Activated CD4-positive, alpha-beta memory T cell treated with anti-CD3 and anti-CD28 coated beads, Interleukin-2, amount 10 ng/mL, durations not matched to agents 7 days and 5 days (primary cell): Measurements from ENCODE around the gene CEP19. TPM values are rescaled to one million over a fixed set of nuclear protein-coding genes. Genes with fewer than 3 reads are reported as not detected.
"Not testable (repeated sequence)": the region's sequence is repeated elsewhere in the genome, so short reads cannot be mapped to it uniquely, and the experiment has no call there.

Experiments used
- CTCF ChIA-PET: fragments of 350-600 bp; sonication (Branson Sonifier 250); formaldehyde crosslinking; loops from one replicate; lab custom pipeline; 2021; ENCODE audit warnings: antibody characterized with exemption, inconsistent platforms; lab: Charles Lee
- POLR2A ChIA-PET: fragments of 350-600 bp; sonication (Branson Sonifier 250); formaldehyde crosslinking; loops from one replicate; lab custom pipeline; 2021; ENCODE audit warnings: antibody characterized with exemption; lab: Charles Lee
- DNase-seq: peaks from one replicate; pipeline ENCODE4 v3.0.0-alpha.2; 2020
- H3K27ac Mint-ChIP-seq: one replicate; pipeline ENCODE4 v1.8.0; 2021; ENCODE audit warnings: mild to moderate bottlenecking, mixed read lengths
- H3K27me3 Mint-ChIP-seq: one replicate; pipeline ENCODE4 v1.8.0; 2021; ENCODE audit warnings: mixed read lengths
- H3K36me3 Mint-ChIP-seq: one replicate; pipeline ENCODE4 v1.8.0; 2021; ENCODE audit warnings: low read depth, mixed read lengths
- H3K4me1 Mint-ChIP-seq: one replicate; pipeline ENCODE4 v1.8.0; 2021; ENCODE audit warnings: mixed read lengths
- H3K4me3 Mint-ChIP-seq: one replicate; pipeline ENCODE4 v1.8.0; 2021; ENCODE audit warnings: mild to moderate bottlenecking, mixed read lengths
- H3K9me3 Mint-ChIP-seq: one replicate; pipeline ENCODE4 v1.8.0; 2021; ENCODE audit warnings: mixed read lengths
- total RNA-seq, 2 experiments: library from RNA; stranded (reverse); gene quantifications; one replicate each; pipeline ENCODE4 v1.2.3, GENCODE V29; 2021

The CEP19 gene
- 1 to 10 TPM; 5.3 to 5.5 TPM for total RNA-seq

- DNase-seq = peak; percentile 91
- no peaks in the 10 kb centered on the region for H3K27me3 Mint-ChIP-seq
- peaks cover 18% of the 10 kb centered on the region for H3K36me3 Mint-ChIP-seq
- POLR2A ChIA-PET = interaction anchor here (0.6 to 4.3 kb wide), 22 partner anchors 14 to 1364 kb away, joined by 3 to 48 read pairs (median 4); partner anchors contain the start of genes FBXO45, NCBP2, NRROS and PAK2
- peaks cover 43% of the 10 kb centered on the region for H3K4me1 Mint-ChIP-seq
- CTCF ChIA-PET = interaction anchor here (0.7 to 1.2 kb wide), 6 partner anchors 24 to 209 kb away, joined by 3 to 8 read pairs (median 4); no protein-coding TSS in a partner anchor
- H3K4me3 Mint-ChIP-seq = peak within 1 kb of the TSS; percentile 82
- H3K9me3 Mint-ChIP-seq = no peaks in the 10 kb centered on the region
- H3K27ac Mint-ChIP-seq = peak within 1 kb of the TSS; percentile 96
These were observed at the start of gene CEP19, which contains the start of gene PIGX for GRCh38 chr3:196711838-196712513. CEP19 (minus strand) TSS chr3:196712250; CDS start chr3:196708657, 3,593 bp downstream. PIGX (plus strand) TSS chr3:196712377.

GRCh38 chr3:196757876-196758739 is 46.1 kb upstream of the CEP19 start:
- Mint-ChIP-seq H3K4me3 (no peak overlapping the region), H3K4me1 (peaks cover 35% of the 10 kb centered on the region), H3K9me3 (peaks cover 32% of the 10 kb centered on the region), H3K27ac (no peak overlapping the region), H3K27me3 (no peaks in the 10 kb centered on the region), H3K36me3 (peaks cover 78% of the 10 kb centered on the region)
- no peak for DNase-seq
- CTCF ChIA-PET = no interaction called here
- POLR2A ChIA-PET = no interaction called here

- H3K4me3 Mint-ChIP-seq = no peak overlapping the region
- ChIA-PET CTCF (no interaction called here), POLR2A (no interaction called here)
- no peaks in the 10 kb centered on the region for H3K27me3 Mint-ChIP-seq
- peaks cover 81% of the 10 kb centered on the region for H3K36me3 Mint-ChIP-seq
- H3K27ac Mint-ChIP-seq = no peak overlapping the region
- peaks cover 33% of the 10 kb centered on the region for H3K4me1 Mint-ChIP-seq
- no peak for DNase-seq
- H3K9me3 Mint-ChIP-seq = peaks cover 32% of the 10 kb centered on the region
These were observed 44.7 kb upstream of the CEP19 start for GRCh38 chr3:196756732-196757131.

- no peak for DNase-seq
- POLR2A ChIA-PET = interaction anchor here (2.5 kb wide), 1 partner anchor 14 kb away, joined by 7 read pairs; the partner anchor contains the start of gene PAK2
- H3K36me3 Mint-ChIP-seq = peaks cover 85% of the 10 kb centered on the region
- H3K4me3 Mint-ChIP-seq = no peak overlapping the region
- peaks cover 30% of the 10 kb centered on the region for H3K9me3 Mint-ChIP-seq
- H3K4me1 Mint-ChIP-seq = peaks cover 35% of the 10 kb centered on the region
- no peaks in the 10 kb centered on the region for H3K27me3 Mint-ChIP-seq
- CTCF ChIA-PET = no interaction called here
- no peak overlapping the region for H3K27ac Mint-ChIP-seq
These were observed 42.3 kb upstream of the CEP19 start for GRCh38 chr3:196754091-196754981.

- H3K4me3 Mint-ChIP-seq = no peak overlapping the region
- CTCF ChIA-PET = interaction anchor here (1.4 kb wide), 1 partner anchor 68 kb away, joined by 4 read pairs; no protein-coding TSS in a partner anchor
- no peak for DNase-seq
- H3K36me3 Mint-ChIP-seq = peaks cover 87% of the 10 kb centered on the region
- no peak overlapping the region for H3K27ac Mint-ChIP-seq
- H3K9me3 Mint-ChIP-seq = peaks cover 28% of the 10 kb centered on the region
- H3K4me1 Mint-ChIP-seq = peaks cover 40% of the 10 kb centered on the region
- no peaks in the 10 kb centered on the region for H3K27me3 Mint-ChIP-seq
- POLR2A ChIA-PET = interaction anchor here (2.5 kb wide), 1 partner anchor 13 kb away, joined by 7 read pairs; the partner anchor contains the start of gene PAK2
These were observed 41.2 kb upstream of the CEP19 start for GRCh38 chr3:196753201-196753600.

GRCh38 chr3:196749125-196749524 is 37.1 kb upstream of the CEP19 start:
- peaks cover 33% of the 10 kb centered on the region for H3K4me1 Mint-ChIP-seq
- POLR2A ChIA-PET = interaction anchor here (0.7 kb wide), 1 partner anchor 9 kb away, joined by 3 read pairs; no protein-coding TSS in a partner anchor
- no peaks in the 10 kb centered on the region for H3K27me3 Mint-ChIP-seq
- H3K9me3 Mint-ChIP-seq = peaks cover 3% of the 10 kb centered on the region
- CTCF ChIA-PET = no interaction called here
- no peak overlapping the region for H3K27ac Mint-ChIP-seq
- no peak overlapping the region for H3K4me3 Mint-ChIP-seq
- DNase-seq = no peak
- H3K36me3 Mint-ChIP-seq = peaks cover 70% of the 10 kb centered on the region

- H3K27me3 Mint-ChIP-seq, POLR2A ChIA-PET, DNase-seq, H3K27ac Mint-ChIP-seq, H3K9me3 Mint-ChIP-seq, H3K4me3 Mint-ChIP-seq: not testable (repeated sequence)
- peaks cover 46% of the 10 kb centered on the region for H3K36me3 Mint-ChIP-seq
- CTCF ChIA-PET = interaction anchor here (1.4 kb wide), 1 partner anchor 59 kb away, joined by 4 read pairs; no protein-coding TSS in a partner anchor
- peaks cover 35% of the 10 kb centered on the region for H3K4me1 Mint-ChIP-seq
These were observed 31.5 kb upstream of the CEP19 start for GRCh38 chr3:196743569-196743968.

GRCh38 chr3:196741249-196741889 is 29.3 kb upstream of the CEP19 start:
- H3K27ac Mint-ChIP-seq = peak overlapping the region; percentile 98
- peak overlapping the region; percentile 99 for H3K4me3 Mint-ChIP-seq
- peaks cover 47% of the 10 kb centered on the region for H3K36me3 Mint-ChIP-seq
- H3K4me1 Mint-ChIP-seq = peaks cover 31% of the 10 kb centered on the region
- CTCF ChIA-PET = interaction anchor here (0.6 to 2.8 kb wide), 5 partner anchors 56 to 228 kb away, joined by 3 to 9 read pairs (median 7); no protein-coding TSS in a partner anchor
- POLR2A ChIA-PET = interaction anchor here (1.0 to 3.8 kb wide), 13 partner anchors 10 to 213 kb away, joined by 3 to 48 read pairs (median 8); partner anchors contain the start of genes CEP19, FBXO45, NCBP2 and PIGX
- DNase-seq = no peak
- peaks cover 3% of the 10 kb centered on the region for H3K9me3 Mint-ChIP-seq
- no peaks in the 10 kb centered on the region for H3K27me3 Mint-ChIP-seq

- POLR2A ChIA-PET = interaction anchor here (0.8 to 3.8 kb wide), 21 partner anchors 9 to 460 kb away, joined by 3 to 48 read pairs (median 4); partner anchors contain the start of genes CEP19, FBXO45, NCBP2 and PIGX
- DNase-seq = peak; percentile 25
- Mint-ChIP-seq H3K9me3 (peaks cover 3% of the 10 kb centered on the region), H3K36me3 (peaks cover 43% of the 10 kb centered on the region), H3K4me3 (peak overlapping the region; percentile 99), H3K4me1 (peaks cover 29% of the 10 kb centered on the region), H3K27me3 (no peaks in the 10 kb centered on the region), H3K27ac (peak overlapping the region; percentile 98)
- CTCF ChIA-PET = interaction anchor here (0.6 to 2.8 kb wide), 8 partner anchors 29 to 229 kb away, joined by 3 to 9 read pairs (median 3); partner anchors contain the start of genes CEP19, PIGX and SENP5
These were observed 28.6 kb upstream of the CEP19 start for GRCh38 chr3:196740481-196741248.

- CTCF ChIA-PET = interaction anchor here (0.5 to 2.8 kb wide), 9 partner anchors 28 to 296 kb away, joined by 3 to 9 read pairs (median 3); partner anchors contain the start of genes CEP19, PIGX and SENP5
- peak within 1 kb of the TSS; percentile 99 for H3K4me3 Mint-ChIP-seq
These were observed 27.8 kb upstream of the CEP19 start, which contains the start of gene PAK2 for GRCh38 chr3:196739671-196740480. PAK2 (plus strand) TSS chr3:196739857; CDS start chr3:196782647, 42,790 bp downstream.

More at GRCh38 chr3:196739671-196740480, 27.8 kb upstream of the CEP19 start, which contains the start of gene PAK2:
- DNase-seq = peak; percentile 91
- peaks cover 28% of the 10 kb centered on the region for H3K4me1 Mint-ChIP-seq
- H3K36me3 Mint-ChIP-seq = peaks cover 44% of the 10 kb centered on the region
- peak within 1 kb of the TSS; percentile 98 for H3K27ac Mint-ChIP-seq
- POLR2A ChIA-PET = interaction anchor here (0.5 to 3.8 kb wide), 21 partner anchors 9 to 460 kb away, joined by 3 to 48 read pairs (median 5); partner anchors contain the start of genes CEP19, FBXO45, NCBP2 and PIGX
- H3K27me3 Mint-ChIP-seq = no peaks in the 10 kb centered on the region
- peaks cover 5% of the 10 kb centered on the region for H3K9me3 Mint-ChIP-seq
